Pulmonary artery endothelial cell (primary cell): ENCODE results near the gene CTNNA1. TPM values are rescaled to one million over a fixed set of nuclear protein-coding genes. Genes with fewer than 3 reads are reported as not detected.

ENCODE experiments used
- DNase-seq: peaks from one replicate; pipeline ENCODE4 v3.0.0-alpha.2; 2011; ENCODE audit warnings: low read depth, low spot score
- total RNA-seq: library from RNA; depleted of rRNA; stranded (reverse); fragments of >200 nt; gene quantifications from 2 replicates; pipeline ENCODE4 v1.2.3, GENCODE V29; 2014

CTNNA1 gene
- total RNA-seq, 1 donor from 2014 or later = 572 TPM

DNA sequence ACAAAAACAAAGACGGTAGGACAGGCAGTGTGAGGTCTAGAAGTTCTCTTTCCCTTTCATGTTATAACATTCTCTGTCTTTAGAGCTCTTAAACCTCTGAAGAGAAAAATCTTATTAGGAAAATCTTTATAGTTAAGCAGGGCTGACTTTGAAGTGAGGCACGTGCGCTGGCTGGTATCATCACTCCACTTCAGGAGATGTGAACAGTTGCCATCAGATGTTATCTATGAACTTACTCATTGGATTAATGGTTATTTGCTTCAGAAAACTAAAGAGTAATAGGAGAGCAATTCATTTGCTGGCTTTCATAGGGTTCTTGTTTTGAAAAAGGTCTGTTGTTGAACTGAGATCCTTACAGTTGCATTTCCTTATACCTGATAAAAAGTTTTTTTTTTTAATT, 96.2 kb downstream of the CTNNA1 start:
- no peak for DNase-seq

- DNase-seq = no peak
These were observed 96.7 kb downstream of the CTNNA1 start for GRCh38 chr5:138849882-138850281.

- DNase-seq = no peak
These were observed 97.7 kb downstream of the CTNNA1 start for GRCh38 chr5:138850865-138851435.

DNA sequence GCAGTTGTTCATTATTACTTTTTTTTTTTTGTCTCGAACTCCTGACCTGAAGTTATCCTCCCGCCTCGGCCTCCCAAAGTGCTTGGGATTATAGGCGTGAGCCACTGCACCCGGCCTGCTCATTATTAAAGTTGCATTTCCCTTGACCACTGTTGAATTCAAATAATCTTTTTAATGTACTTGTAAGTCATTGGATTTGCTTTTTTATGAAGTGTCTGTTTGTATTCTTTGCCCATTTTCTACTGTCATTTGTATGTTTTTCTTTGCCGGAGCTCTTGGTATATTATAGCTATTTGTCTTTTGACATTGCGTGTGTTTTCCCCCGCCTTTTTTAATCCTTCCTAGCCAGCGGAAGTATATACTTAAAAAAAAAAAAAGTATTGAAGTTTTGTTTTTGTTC, 99.9 kb downstream of the CTNNA1 start:
- no peak for DNase-seq

GRCh38 chr5:138867011-138867410, 113.8 kb downstream of the CTNNA1 start:
- DNase-seq = no peak

- DNase-seq = no peak
These were observed 115.8 kb downstream of the CTNNA1 start for GRCh38 chr5:138869038-138869437.

- no peak for DNase-seq
These were observed 116.7 kb downstream of the CTNNA1 start for GRCh38 chr5:138869763-138870500.

DNA sequence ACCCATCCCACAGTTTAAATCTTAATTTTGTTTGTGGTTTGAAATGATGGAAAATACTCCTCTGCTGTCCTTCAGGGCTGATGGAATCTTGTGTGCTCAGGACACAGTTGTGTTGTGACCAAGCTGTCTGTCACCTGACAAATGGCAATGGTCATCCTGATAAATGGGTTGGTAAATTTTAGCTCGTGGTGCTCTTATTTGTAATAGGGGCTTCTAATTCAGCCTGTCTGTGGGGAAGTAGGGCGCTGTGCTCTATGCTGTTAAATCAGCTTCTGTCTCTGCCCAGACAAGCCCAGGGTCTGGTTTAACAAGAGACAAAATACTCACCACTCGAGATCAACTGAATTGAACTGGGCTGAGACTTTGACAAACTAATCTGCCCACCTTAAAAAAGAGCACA, 117.4 kb downstream of the CTNNA1 start:
- DNase-seq = no peak

DNA sequence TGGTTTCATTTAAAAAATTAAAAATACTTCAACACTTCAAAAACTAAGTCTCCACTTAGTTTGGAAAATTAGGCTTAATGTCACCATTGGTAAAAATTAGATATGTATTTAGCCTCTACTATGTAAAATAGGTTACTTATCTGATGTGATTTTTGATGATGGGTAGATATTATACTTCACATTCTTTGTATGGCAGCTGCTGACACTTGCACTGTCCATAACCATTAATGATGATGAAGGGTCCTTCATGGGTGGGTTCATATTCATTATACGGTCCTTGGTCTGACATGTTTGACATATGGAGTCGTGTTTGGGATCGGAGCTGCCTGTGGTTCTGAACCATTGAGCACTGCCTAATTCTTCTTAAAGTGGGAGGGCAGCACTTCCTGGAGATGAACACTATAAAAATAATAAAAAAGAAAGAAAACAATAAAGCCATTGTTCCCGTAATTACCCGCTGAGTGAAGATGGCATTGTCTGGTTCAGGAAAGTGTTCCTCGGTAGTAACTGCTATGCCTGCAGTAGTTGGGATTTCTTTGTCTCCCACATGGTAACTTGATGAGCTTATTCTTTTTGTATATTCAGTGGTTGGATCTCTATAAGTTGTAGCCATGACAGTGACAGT, 119.7 kb downstream of the CTNNA1 start:
- no peak for DNase-seq

GRCh38 chr5:138873466-138874221, 120.4 kb downstream of the CTNNA1 start:
- DNase-seq = no peak

GRCh38 chr5:138874241-138874640, 121.0 kb downstream of the CTNNA1 start:
- DNase-seq = no peak

DNA sequence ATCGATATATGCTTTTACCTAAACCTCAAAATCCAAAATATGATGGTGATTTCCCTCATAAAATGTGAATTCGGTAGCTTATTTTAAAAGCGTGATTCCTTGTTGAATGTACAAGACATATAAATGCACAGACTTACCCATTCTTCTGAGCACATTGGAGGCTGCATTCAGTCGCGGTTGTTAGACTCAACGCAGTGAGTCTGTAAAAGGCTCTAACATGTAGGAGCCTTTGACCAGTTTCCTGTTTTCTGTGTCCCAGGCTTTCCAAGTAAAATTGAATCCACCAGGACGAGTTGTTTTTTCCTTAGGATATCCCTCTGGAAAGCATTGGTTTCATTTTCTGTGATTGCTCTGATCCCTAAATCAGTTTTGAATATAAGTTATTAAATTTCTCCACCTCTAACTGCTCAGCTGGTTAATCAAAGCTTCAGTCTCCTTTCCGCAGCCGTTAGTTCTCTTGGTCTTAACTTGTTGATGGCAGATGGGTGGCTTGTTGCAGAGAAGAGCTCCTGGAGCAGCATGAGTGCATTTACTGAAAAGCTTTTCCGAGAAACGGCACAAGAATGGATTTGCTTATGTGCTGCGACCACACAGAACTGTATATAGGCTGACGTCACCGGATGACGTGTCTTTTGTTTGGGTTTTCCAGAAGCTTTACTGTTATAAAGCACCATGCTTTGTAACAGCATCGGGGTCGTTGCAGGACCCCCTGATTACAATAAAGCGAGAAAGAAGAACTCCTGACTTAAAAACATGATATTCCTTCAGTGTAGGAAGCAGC, 121.7 kb downstream of the CTNNA1 start, which contains the start of gene LRRTM2:
Gene LRRTM2 (minus strand): TSS at position 565 of the 781 bp plus-strand sequence. CDS start 424 bp downstream, at position 141.
- peak; percentile 49 for DNase-seq

GRCh38 chr5:138875552-138875875, 122.3 kb downstream of the CTNNA1 start:
- no peak for DNase-seq

DNA sequence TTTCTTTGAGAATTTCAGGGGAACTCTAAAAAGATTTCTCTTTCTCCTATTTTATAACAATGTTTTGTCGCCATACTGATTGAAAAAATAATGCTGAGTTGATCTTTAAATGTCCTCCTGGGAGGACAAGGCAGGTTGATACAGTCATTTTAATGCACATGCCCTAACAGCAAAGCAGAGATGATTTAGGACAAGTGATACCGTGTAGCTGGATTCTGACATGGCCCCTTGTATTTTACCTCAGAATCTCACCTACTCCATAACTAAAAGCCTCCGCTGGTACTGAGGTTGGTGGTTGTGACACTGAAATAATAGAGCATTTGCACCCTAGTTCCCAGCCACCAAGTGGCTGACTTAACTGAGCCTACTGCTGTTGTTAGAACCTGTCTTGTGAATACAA, 122.7 kb downstream of the CTNNA1 start:
- no peak for DNase-seq

DNA sequence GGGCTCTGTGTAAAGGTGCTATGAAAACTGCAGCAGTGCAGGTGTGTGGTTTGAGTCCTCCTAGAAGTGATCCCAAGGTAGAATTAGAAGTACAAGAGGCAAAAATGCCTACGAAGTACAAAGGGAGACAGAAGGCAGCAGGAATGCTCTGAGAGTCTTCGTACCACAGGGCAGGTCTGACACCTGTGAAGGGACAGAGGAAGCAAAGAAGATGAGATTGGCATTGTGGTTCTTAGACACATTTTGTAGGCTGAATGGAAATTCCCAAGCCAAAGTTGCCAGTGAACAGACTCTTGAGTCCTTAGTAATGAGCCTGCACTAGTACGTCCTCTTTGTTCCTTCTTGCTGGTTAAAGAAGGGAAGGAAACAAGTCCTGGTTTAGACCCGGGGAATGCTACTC, 123.6 kb downstream of the CTNNA1 start:
- no peak for DNase-seq

DNA sequence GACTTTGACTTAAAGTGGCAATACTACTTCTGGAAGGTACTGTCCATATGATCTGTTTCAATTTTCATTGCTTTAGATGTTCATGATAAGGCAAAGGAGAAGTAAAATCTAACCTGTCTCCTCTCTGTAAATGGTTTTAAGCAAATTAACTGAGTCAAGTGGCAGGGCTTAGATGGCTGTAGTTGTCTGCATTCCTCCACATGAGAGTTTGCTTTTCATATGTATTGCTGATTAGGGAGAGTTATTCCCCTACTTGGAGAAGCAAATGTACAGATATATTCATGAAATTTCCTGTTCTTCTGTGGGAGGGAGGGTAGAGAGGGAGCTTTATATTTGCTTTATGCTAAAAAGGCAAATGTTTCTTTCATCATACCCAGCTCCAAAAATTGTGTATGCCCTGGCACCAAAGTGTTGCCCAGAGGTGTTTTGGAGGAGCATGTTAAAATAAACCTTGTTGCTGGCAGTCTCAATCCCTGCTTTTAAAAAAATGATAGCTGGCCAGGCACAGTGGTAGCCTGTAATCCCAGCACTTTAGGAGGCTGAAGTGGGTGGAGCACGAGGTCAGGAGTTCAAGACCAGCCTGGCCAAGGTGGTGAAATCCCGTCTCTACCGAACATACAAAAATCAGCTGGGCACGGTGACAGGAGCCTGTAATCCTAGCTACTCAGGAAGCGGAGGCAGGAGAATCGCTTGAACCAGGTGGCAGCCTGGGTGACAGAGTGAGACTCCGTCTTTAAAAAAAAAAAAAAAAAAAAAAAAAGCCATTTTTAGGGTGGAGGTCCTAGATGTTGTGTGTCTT, 125.4 kb downstream of the CTNNA1 start:
- DNase-seq = no peak

GRCh38 chr5:138883211-138883610, 130.0 kb downstream of the CTNNA1 start:
- DNase-seq = no peak

- no peak for DNase-seq
These were observed 130.9 kb downstream of the CTNNA1 start for GRCh38 chr5:138884094-138884493.

DNA sequence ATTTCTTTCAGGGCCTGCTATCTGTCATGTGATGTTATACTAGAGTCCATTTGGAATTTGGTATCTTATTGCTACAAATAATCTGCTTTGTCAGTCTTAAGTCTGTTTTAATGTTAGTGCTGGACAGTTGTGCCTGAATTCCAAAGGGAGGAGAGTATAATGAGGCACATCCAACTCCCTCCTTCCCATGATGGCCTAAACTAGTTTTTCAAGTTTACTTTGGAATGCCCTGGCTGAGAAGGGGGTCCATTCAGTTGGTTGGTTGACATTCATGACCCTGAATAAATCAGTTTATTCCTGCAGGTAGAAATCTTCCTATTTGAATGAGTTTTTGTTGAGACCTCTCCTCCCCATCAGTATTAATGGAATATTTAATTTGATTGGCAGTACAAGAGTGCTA, 131.3 kb downstream of the CTNNA1 start:
- no peak for DNase-seq

- DNase-seq = no peak
These were observed 136.8 kb downstream of the CTNNA1 start for GRCh38 chr5:138889994-138890393.

- no peak for DNase-seq
These were observed 137.4 kb downstream of the CTNNA1 start for GRCh38 chr5:138890644-138891043.
